Stomach (tissue), 9 donors: ENCODE measurements around the gene MATN1. TPM values are rescaled to one million over a fixed set of nuclear protein-coding genes. Genes with fewer than 3 reads are reported as not detected.
A peak's percentile ranks its signal among the peaks of the same experiment; 100 is the strongest.

Source experiments
- DNase-seq, 2 donors: peaks; one replicate each; pipeline versions ENCODE4 v3.0.0 to v3.0.0-alpha.2; 2013 to 2019
- H3K27ac ChIP-seq, 5 donors: fragments of 200-600 bp in 4 of 5; sonication (generic) in 4 of 5; one replicate each; pipeline ENCODE4 v1.5.1; 2013 to 2019; ENCODE audit warnings: mild to moderate bottlenecking in 1 of 5, moderate library complexity in 1 of 5
- H3K27me3 ChIP-seq, 3 donors: fragments of 200-600 bp; sonication (generic); one replicate each; pipeline ENCODE4 v1.5.1; 2017 to 2019; ENCODE audit warnings: mixed run types in 1 of 3
- H3K36me3 ChIP-seq, 4 donors: fragments of 200-600 bp; sonication (generic); 1 replicate in 3 of 4; 2 replicates in 1 of 4; pipeline ENCODE4 v1.5.1; 2016 to 2019
- H3K4me1 ChIP-seq, 4 donors: fragments of 200-600 bp; sonication (generic); one replicate each; pipeline ENCODE4 v1.5.1; 2016 to 2019
- H3K4me3 ChIP-seq, 4 donors: fragments of 200-600 bp; sonication (generic) in 3 of 4; one replicate each; pipeline ENCODE4 v1.5.1; 2016 to 2019; ENCODE audit warnings: mild to moderate bottlenecking in 1 of 4
- H3K9me3 ChIP-seq, 4 donors: fragments of 200-600 bp; sonication (generic); one replicate each; pipeline ENCODE4 v1.5.1; 2016 to 2019
- CTCF ChIP-seq, 7 experiments: fragments of 450-650 bp in 4 of 7; fragments of 200-600 bp in 3 of 7; sonication (generic) in 3 of 7; IDR thresholded peaks; one replicate each; pipeline ENCODE4 v1.5.1; 2016 to 2019; ENCODE audit warnings: antibody characterized with exemption in 7 of 7, control low read depth in 2 of 7, mild to moderate bottlenecking in 1 of 7
- EP300 ChIP-seq: sonication (generic); formaldehyde crosslinking; IDR thresholded peaks from one replicate; pipeline ENCODE4 v1.6.1; 2017; ENCODE audit warnings: antibody characterized with exemption
- POLR2A ChIP-seq, 4 donors: fragments of 450-650 bp; IDR thresholded peaks; one replicate each; pipeline ENCODE4 v1.6.1; 2016; ENCODE audit warnings: antibody characterized with exemption in 4 of 4, control low read depth in 2 of 4, mild to moderate bottlenecking in 1 of 4, moderate library complexity in 1 of 4
- POLR2AphosphoS5 ChIP-seq, 3 donors: sonication (generic); formaldehyde crosslinking; IDR thresholded peaks; one replicate each; pipeline ENCODE4 v1.6.1; 2016; ENCODE audit warnings: antibody characterized with exemption in 3 of 3
- WGBS, 5 donors: extraction: QIAGEN DNeasy Blood & Tissue Kit in 3 of 5; methylation state at CpG; one replicate each; pipeline versions ENCODE4 v1.1.5 to v1.1.7; 2013 to 2018; 5-methylcytosine and 5-hydroxymethylcytosine counted together
- intact Hi-C: fragments of 100-400 bp; cut with DNase I; formaldehyde crosslinking; loops from one replicate; pipeline ENCODE4 v1.15.1; 2023; ENCODE audit warnings: low total_unique reads
- polyA plus RNA-seq, 3 donors: library from polyadenylated mRNA; stranded (reverse); fragments of 200-250 nt; gene quantifications; one replicate each; pipeline ENCODE4 v1.2.3, GENCODE V29; 2013
- total RNA-seq, 5 donors: library from RNA; depleted of rRNA; stranded (reverse); fragments of >200 nt; gene quantifications; one replicate each; pipeline versions ENCODE4 v1.1.0 to v1.2.3, GENCODE V29; 2014 to 2016
- donor health status: healthy with polysubstance abuse.
- donor health status: Bipolar disorder and iron deficiency.
- donor health status: healthy.

MATN1 gene
- total and polyA plus RNA-seq, 8 donors, result 1.7 TPM; not detected in 7

DNA sequence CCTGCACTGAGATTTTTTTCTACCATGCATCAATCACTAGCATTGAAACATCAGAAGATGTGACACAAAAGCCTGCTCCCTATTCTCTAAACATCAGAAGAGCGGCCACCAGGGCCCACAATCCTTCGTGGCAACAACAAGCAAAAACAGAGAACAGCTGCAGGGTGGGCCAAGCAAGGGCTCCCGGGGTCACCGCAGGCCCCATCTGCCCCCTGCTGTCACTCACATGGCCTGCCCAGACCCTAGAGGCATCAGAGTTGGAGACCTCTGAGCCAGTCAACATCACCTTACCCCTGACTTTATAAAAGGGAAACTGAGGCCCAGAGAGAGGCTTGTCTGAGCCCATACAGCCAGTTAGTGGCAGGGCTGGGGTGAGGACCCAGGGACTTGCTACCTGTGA lies 32.4 kb upstream of the MATN1 start:
- intact Hi-C loops, result no loop called here
- peaks cover 4 to 36% (median 22%) of the 10 kb centered on the region in 4 donors for H3K4me1 ChIP-seq
- no peaks in the 10 kb centered on the region for H3K36me3 ChIP-seq
- peak overlapping the region in 4 of 5 donors; percentile 46 to 90 (median 82) for H3K27ac ChIP-seq
- peak overlapping the region; percentile 17 to 46 (median 39) for H3K4me3 ChIP-seq
- no peaks in the 10 kb centered on the region for H3K9me3 ChIP-seq
- TF ChIP-seq CTCF (IDR thresholded peaks at IDR 0.05) (no peak), EP300 (no peak), POLR2A (IDR thresholded peaks at IDR 0.05) (no peak), POLR2AphosphoS5 (IDR thresholded peaks at IDR 0.05) (no peak)
- no peak for DNase-seq
- 68 to 81% (median 78%) methylated on average over 4 of the region's 4 CpGs for WGBS, 5 donors
- peaks cover 0 to 15% (median 0%) of the 10 kb centered on the region in 3 donors for H3K27me3 ChIP-seq

GRCh38 chr1:30755334-30755733 lies 31.9 kb upstream of the MATN1 start:
- peaks cover 4 to 40% (median 24%) of the 10 kb centered on the region in 4 donors for H3K4me1 ChIP-seq
- H3K4me3 ChIP-seq, result peak overlapping the region; percentile 17 to 46 (median 39)
- intact Hi-C loops, result no loop called here
- H3K27ac ChIP-seq, result peak overlapping the region in 4 of 5 donors; percentile 50 to 90 (median 82)
- H3K27me3 ChIP-seq, result peaks cover 0 to 15% (median 0%) of the 10 kb centered on the region in 3 donors
- DNase-seq, result no peak
- WGBS, 5 donors, result 81 to 88% (median 85%) methylated on average over 6 of the region's 6 CpGs
- no peaks in the 10 kb centered on the region for H3K9me3 ChIP-seq
- TF ChIP-seq POLR2AphosphoS5 (IDR thresholded peaks at IDR 0.05) (no peak), POLR2A (IDR thresholded peaks at IDR 0.05) (no peak), CTCF (IDR thresholded peaks at IDR 0.05) (no peak)
- no peaks in the 10 kb centered on the region for H3K36me3 ChIP-seq

GRCh38 chr1:30754684-30755171 lies 31.3 kb upstream of the MATN1 start:
- no peak for DNase-seq
- H3K4me3 ChIP-seq, result peak overlapping the region in 3 of 4 donors; percentile 34 to 46 (median 44)
- intact Hi-C loops, result no loop called here

DNA sequence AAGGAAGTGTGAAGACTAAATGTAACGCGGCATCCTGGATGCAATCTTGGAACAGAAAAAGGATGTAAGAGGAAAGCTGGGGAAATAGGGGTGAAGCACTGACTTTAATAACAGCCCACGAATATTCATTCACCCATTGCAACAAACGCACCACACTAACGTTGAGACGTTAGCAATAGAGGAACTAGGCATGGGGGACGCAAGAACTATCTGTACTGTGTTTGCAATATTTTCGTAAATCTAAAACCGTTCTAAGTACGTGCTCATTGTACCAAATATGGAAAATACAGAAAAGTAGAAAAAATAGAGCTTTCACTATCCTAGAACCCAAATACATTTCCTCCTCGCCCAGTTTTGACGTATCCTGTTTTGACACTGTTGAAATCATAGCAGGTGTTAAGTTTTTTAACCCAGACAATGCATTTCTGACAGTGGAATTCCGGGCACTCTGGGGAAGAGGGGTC lies 30.3 kb upstream of the MATN1 start:
- WGBS, 5 donors, result 53 to 78% (median 67%) methylated on average over 13 of the region's 13 CpGs
- no peaks in the 10 kb centered on the region for H3K9me3 ChIP-seq
- peak overlapping the region in 4 of 5 donors; percentile 50 to 90 (median 82) for H3K27ac ChIP-seq
- no peaks in the 10 kb centered on the region for H3K36me3 ChIP-seq
- intact Hi-C loops, result no loop called here
- DNase-seq, result no peak
- peaks cover 4 to 50% (median 24%) of the 10 kb centered on the region in 4 donors for H3K4me1 ChIP-seq
- peaks cover 0 to 11% (median 0%) of the 10 kb centered on the region in 3 donors for H3K27me3 ChIP-seq
- H3K4me3 ChIP-seq, result peak overlapping the region in 1 of 4 donors; percentile 44
- TF ChIP-seq POLR2A (IDR thresholded peaks at IDR 0.05) (no peak), EP300 (no peak), POLR2AphosphoS5 (IDR thresholded peaks at IDR 0.05) (peak in 2 of 3 donors; percentile 44 to 53), CTCF (IDR thresholded peaks at IDR 0.05) (no peak)

More at GRCh38 chr1:30754684-30755171, 31.3 kb upstream of the MATN1 start:
- 75 to 81% (median 78%) methylated on average over 9 of the region's 9 CpGs for WGBS, 5 donors
- H3K27ac ChIP-seq, result peak overlapping the region in 4 of 5 donors; percentile 50 to 90 (median 82)
- no peaks in the 10 kb centered on the region for H3K9me3 ChIP-seq
- TF ChIP-seq EP300 (no peak), CTCF (IDR thresholded peaks at IDR 0.05) (no peak), POLR2AphosphoS5 (IDR thresholded peaks at IDR 0.05) (no peak), POLR2A (IDR thresholded peaks at IDR 0.05) (no peak)
- H3K36me3 ChIP-seq, result no peaks in the 10 kb centered on the region
- peaks cover 4 to 46% (median 24%) of the 10 kb centered on the region in 4 donors for H3K4me1 ChIP-seq
- peaks cover 0 to 15% (median 0%) of the 10 kb centered on the region in 3 donors for H3K27me3 ChIP-seq
